OCI-LY7 (cell line): ENCODE measurements around the gene RREB1.

ENCODE experiments used
- EZH2phosphoT487 ChIP-seq: fragments of 200-600 bp; sonication (generic); IDR thresholded peaks from 2 replicates; pipeline ENCODE4 v1.6.1; 2018; ENCODE audit warnings: low read depth, borderline replicate concordance, mild to moderate bottlenecking, mixed run types, antibody characterized with exemption, low read length, moderate library complexity, mixed read lengths
- TF ChIP-seq, protein P1 (sequence below): fragments of 200-600 bp; sonication (generic); conservative IDR thresholded peaks from 2 replicates; pipeline ENCODE4 v1.5.1; 2014; ENCODE audit warnings: mild to moderate bottlenecking, antibody characterized with exemption, low read length, moderate library complexity, mixed read lengths

DNA sequence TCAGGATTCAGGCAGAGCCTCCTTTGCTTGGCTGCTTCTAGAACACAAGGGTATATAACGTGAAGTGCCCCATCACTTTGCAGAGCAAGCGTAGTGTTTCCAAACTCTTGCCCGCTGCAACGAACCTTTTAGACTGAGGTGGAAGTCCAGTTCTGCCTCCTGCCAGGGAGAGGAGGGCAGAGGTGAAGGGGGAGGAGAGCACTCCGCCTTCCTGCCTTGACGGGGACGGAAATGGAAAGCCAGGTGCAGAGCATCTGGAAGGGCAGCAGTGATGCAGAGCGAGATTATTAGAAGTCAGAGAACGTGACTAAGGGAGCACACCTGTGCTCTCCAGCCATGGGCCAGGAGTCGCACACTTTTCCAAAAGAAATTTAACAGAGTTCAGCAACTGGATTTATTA, 63.4 kb downstream of the RREB1 start:
- TF ChIP-seq, protein P1, sequence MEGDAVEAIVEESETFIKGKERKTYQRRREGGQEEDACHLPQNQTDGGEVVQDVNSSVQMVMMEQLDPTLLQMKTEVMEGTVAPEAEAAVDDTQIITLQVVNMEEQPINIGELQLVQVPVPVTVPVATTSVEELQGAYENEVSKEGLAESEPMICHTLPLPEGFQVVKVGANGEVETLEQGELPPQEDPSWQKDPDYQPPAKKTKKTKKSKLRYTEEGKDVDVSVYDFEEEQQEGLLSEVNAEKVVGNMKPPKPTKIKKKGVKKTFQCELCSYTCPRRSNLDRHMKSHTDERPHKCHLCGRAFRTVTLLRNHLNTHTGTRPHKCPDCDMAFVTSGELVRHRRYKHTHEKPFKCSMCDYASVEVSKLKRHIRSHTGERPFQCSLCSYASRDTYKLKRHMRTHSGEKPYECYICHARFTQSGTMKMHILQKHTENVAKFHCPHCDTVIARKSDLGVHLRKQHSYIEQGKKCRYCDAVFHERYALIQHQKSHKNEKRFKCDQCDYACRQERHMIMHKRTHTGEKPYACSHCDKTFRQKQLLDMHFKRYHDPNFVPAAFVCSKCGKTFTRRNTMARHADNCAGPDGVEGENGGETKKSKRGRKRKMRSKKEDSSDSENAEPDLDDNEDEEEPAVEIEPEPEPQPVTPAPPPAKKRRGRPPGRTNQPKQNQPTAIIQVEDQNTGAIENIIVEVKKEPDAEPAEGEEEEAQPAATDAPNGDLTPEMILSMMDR = no peak
- no peak for TF ChIP-seq EZH2phosphoT487
